Gastrocnemius medialis (tissue), 4 donors: ENCODE measurements around the gene ATP2A2.

Experiments used
- POLR2A ChIP-seq, 2 donors: fragments of 450-650 bp; IDR thresholded peaks; one replicate each; pipeline ENCODE4 v1.6.1; 2017; ENCODE audit warnings: antibody characterized with exemption in 2 of 2, mild to moderate bottlenecking in 2 of 2, moderate library complexity in 2 of 2
- TF ChIP-seq, protein P1 (sequence below), 5 experiments: fragments of 450-650 bp in 3 of 5; fragments of 200-600 bp in 2 of 5; sonication (generic) in 2 of 5; IDR thresholded peaks in 4 of 5; conservative IDR thresholded peaks in 1 of 5; 1 replicate in 4 of 5; 2 replicates in 1 of 5; pipeline ENCODE4 v1.5.1; 2016 to 2019; ENCODE audit warnings: antibody characterized with exemption in 5 of 5, mild to moderate bottlenecking in 3 of 5, moderate library complexity in 3 of 5

DNA sequence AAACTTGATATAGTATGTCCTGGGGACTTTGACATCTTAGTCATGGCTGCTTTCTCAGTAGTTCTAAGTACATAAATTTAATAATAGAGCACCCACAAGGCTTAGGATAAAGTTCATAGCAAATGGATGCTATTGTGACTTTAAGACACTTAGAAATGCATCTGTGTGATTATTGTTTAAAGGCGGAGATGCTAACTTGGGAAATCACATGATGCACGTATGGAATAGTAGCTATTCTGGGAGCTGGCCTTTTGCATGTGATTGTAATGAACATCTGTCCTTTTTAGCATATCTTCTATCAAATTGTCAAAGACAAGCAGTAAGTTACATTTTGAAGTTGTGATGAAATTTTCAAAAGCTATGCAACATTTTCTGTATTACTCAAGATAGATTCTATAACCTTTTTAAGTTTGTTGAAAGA lies 46.7 kb upstream of the ATP2A2 start:
- TF ChIP-seq, protein P1, sequence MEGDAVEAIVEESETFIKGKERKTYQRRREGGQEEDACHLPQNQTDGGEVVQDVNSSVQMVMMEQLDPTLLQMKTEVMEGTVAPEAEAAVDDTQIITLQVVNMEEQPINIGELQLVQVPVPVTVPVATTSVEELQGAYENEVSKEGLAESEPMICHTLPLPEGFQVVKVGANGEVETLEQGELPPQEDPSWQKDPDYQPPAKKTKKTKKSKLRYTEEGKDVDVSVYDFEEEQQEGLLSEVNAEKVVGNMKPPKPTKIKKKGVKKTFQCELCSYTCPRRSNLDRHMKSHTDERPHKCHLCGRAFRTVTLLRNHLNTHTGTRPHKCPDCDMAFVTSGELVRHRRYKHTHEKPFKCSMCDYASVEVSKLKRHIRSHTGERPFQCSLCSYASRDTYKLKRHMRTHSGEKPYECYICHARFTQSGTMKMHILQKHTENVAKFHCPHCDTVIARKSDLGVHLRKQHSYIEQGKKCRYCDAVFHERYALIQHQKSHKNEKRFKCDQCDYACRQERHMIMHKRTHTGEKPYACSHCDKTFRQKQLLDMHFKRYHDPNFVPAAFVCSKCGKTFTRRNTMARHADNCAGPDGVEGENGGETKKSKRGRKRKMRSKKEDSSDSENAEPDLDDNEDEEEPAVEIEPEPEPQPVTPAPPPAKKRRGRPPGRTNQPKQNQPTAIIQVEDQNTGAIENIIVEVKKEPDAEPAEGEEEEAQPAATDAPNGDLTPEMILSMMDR (IDR thresholded peaks at IDR 0.05 in 4 of 5, conservative IDR thresholded peaks at IDR 0.05 in 1 of 5) = no peak
- TF ChIP-seq POLR2A (IDR thresholded peaks at IDR 0.05) = no peak
